OCI-LY1 (cell line): ENCODE data around the gene HS3ST5.

ENCODE experiments used
- H2AFZ ChIP-seq: fragments of 200-600 bp; sonication (generic), shearing (Covaris generic); 2 replicates; pipeline ENCODE4 v1.6.0; 2014; ENCODE audit warnings: antibody characterized with exemption, mild to moderate bottlenecking, low read length
- H3F3A ChIP-seq: fragments of 200-600 bp; sonication (generic), shearing (Covaris generic); 2 replicates; pipeline ENCODE4 v1.6.0; 2014; ENCODE audit warnings: mild to moderate bottlenecking, antibody characterized with exemption, low read length, moderate library complexity; ENCODE audit not compliant: insufficient read depth
- H3K27ac ChIP-seq: fragments of 200-600 bp; sonication (generic); 2 replicates; pipeline ENCODE4 v1.5.1; 2014; ENCODE audit warnings: low read length, mixed run types, mild to moderate bottlenecking, low read depth; ENCODE audit not compliant: poor library complexity, severe bottlenecking
- H3K27me3 ChIP-seq: fragments of 200-600 bp; sonication (generic); 2 replicates; pipeline ENCODE4 v1.6.0; 2014; ENCODE audit warnings: antibody characterized with exemption, mild to moderate bottlenecking, low read length, moderate library complexity; ENCODE audit not compliant: insufficient read depth
- H3K36me3 ChIP-seq: fragments of 200-600 bp; sonication (generic); 2 replicates; pipeline ENCODE4 v1.6.1; 2014; ENCODE audit warnings: mild to moderate bottlenecking, antibody characterized with exemption, low read length, moderate library complexity, mixed read lengths; ENCODE audit not compliant: insufficient read depth
- H3K4me1 ChIP-seq: fragments of 200-600 bp; sonication (generic); 2 replicates; pipeline ENCODE4 v1.5.1; 2014; ENCODE audit warnings: mild to moderate bottlenecking, low read length, moderate library complexity; ENCODE audit not compliant: insufficient read depth, severe bottlenecking
- H3K4me2 ChIP-seq: fragments of 200-600 bp; sonication (generic), shearing (Covaris generic); 2 replicates; pipeline ENCODE4 v1.6.1; 2014; ENCODE audit warnings: low read length
- H3K4me3 ChIP-seq: fragments of 200-600 bp; sonication (generic); 2 replicates; pipeline ENCODE4 v1.5.1; 2014; ENCODE audit warnings: low read length, low read depth, mild to moderate bottlenecking, mixed read lengths; ENCODE audit not compliant: poor library complexity, severe bottlenecking
- H3K79me2 ChIP-seq: fragments of 200-600 bp; shearing (Covaris generic); 2 replicates; pipeline ENCODE4 v1.6.1; 2016; ENCODE audit warnings: mixed run types, low read length, mixed read lengths; ENCODE audit not compliant: insufficient read depth
- H3K9ac ChIP-seq: fragments of 200-600 bp; sonication (generic), shearing (Covaris generic); 2 replicates; pipeline ENCODE4 v1.6.1; 2014; ENCODE audit warnings: mild to moderate bottlenecking, low read length, mixed read lengths
- H3K9me2 ChIP-seq: fragments of 200-600 bp; sonication (generic), shearing (Covaris generic); 2 replicates; pipeline ENCODE4 v1.6.1; 2014; ENCODE audit warnings: low read depth, mild to moderate bottlenecking, low read length, mixed read lengths
- H3K9me3 ChIP-seq: fragments of 200-600 bp; shearing (Covaris generic); 2 replicates; pipeline ENCODE4 v1.6.1; 2014; ENCODE audit warnings: low read length, mixed read lengths
- H4K20me1 ChIP-seq: fragments of 200-600 bp; sonication (generic), shearing (Covaris generic); 2 replicates; pipeline ENCODE4 v1.6.0; 2016; ENCODE audit warnings: mild to moderate bottlenecking, low read length; ENCODE audit not compliant: insufficient read depth
- CTCF ChIP-seq: fragments of 200-600 bp; sonication (generic), shearing (Covaris generic); IDR thresholded peaks from 2 replicates; pipeline ENCODE4 v1.5.1; 2017; ENCODE audit warnings: mild to moderate bottlenecking, antibody characterized with exemption, low read length, moderate library complexity, mixed read lengths
- EZH2 ChIP-seq: fragments of 200-600 bp; sonication (generic), shearing (Covaris generic); IDR thresholded peaks from 2 replicates; pipeline ENCODE4 v1.8.0; 2017; ENCODE audit warnings: borderline replicate concordance, mixed run types, mild to moderate bottlenecking, antibody characterized with exemption, low read length, moderate library complexity, mixed read lengths

The HS3ST5 gene

GRCh38 chr6:114085211-114085610 lies 257.6 kb downstream of the HS3ST5 start:
- H2AFZ ChIP-seq = no peak overlapping the region

GRCh38 chr6:114084327-114084890 lies 258.4 kb downstream of the HS3ST5 start:
- H3K9me2 ChIP-seq = no peaks in the 10 kb centered on the region
- no peak overlapping the region for H3K4me2 ChIP-seq
- H3K27me3 ChIP-seq = no peaks in the 10 kb centered on the region
- no peak overlapping the region for H3K27ac ChIP-seq
- no peaks in the 10 kb centered on the region for H3F3A ChIP-seq
- H3K4me3 ChIP-seq = no peak overlapping the region
- no peak overlapping the region for H3K9ac ChIP-seq
- H3K36me3 ChIP-seq = no peaks in the 10 kb centered on the region
- no peak overlapping the region for H2AFZ ChIP-seq
- no peaks in the 10 kb centered on the region for H3K4me1 ChIP-seq
- no peaks in the 10 kb centered on the region for H4K20me1 ChIP-seq
- no peaks in the 10 kb centered on the region for H3K79me2 ChIP-seq
- TF ChIP-seq CTCF (no peak), EZH2 (no peak)
- no peaks in the 10 kb centered on the region for H3K9me3 ChIP-seq

More at GRCh38 chr6:114085211-114085610, 257.6 kb downstream of the HS3ST5 start:
- H3K36me3 ChIP-seq = no peaks in the 10 kb centered on the region
- no peaks in the 10 kb centered on the region for H3K9me2 ChIP-seq
- H3K4me3 ChIP-seq = no peak overlapping the region
- TF ChIP-seq CTCF = no peak
- TF ChIP-seq EZH2 = no peak
- no peak overlapping the region for H3K4me2 ChIP-seq
- H3K27ac ChIP-seq = no peak overlapping the region
- H3F3A ChIP-seq = no peaks in the 10 kb centered on the region
- no peaks in the 10 kb centered on the region for H3K27me3 ChIP-seq
- H3K79me2 ChIP-seq = no peaks in the 10 kb centered on the region
- H3K9ac ChIP-seq = no peak overlapping the region
- no peaks in the 10 kb centered on the region for H3K9me3 ChIP-seq
- no peaks in the 10 kb centered on the region for H3K4me1 ChIP-seq
- no peaks in the 10 kb centered on the region for H4K20me1 ChIP-seq

- H3K4me3 ChIP-seq = no peak overlapping the region
- TF ChIP-seq EZH2 = no peak
- no peak for TF ChIP-seq CTCF
- H2AFZ ChIP-seq = no peak overlapping the region
- no peaks in the 10 kb centered on the region for H3K9me3 ChIP-seq
- no peaks in the 10 kb centered on the region for H4K20me1 ChIP-seq
- no peak overlapping the region for H3K9ac ChIP-seq
- H3K27me3 ChIP-seq = no peaks in the 10 kb centered on the region
- H3K36me3 ChIP-seq = no peaks in the 10 kb centered on the region
- H3K4me2 ChIP-seq = no peak overlapping the region
- no peaks in the 10 kb centered on the region for H3K4me1 ChIP-seq
- no peaks in the 10 kb centered on the region for H3F3A ChIP-seq
- H3K27ac ChIP-seq = no peak overlapping the region
- no peaks in the 10 kb centered on the region for H3K79me2 ChIP-seq
- no peaks in the 10 kb centered on the region for H3K9me2 ChIP-seq
Observed at GRCh38 chr6:114083251-114083650, 259.6 kb downstream of the HS3ST5 start.
